H9 (cell line): Measurements from ENCODE around the gene IVNS1ABP. TPM values are rescaled to one million over a fixed set of nuclear protein-coding genes. Genes with fewer than 3 reads are reported as not detected.

Source experiments
- DNase-seq: peaks from one replicate; pipeline ENCODE4 v3.0.0-alpha.2; 2017
- H2AFZ ChIP-seq: one replicate; pipeline ENCODE4 v1.6.1; 2013; ENCODE audit warnings: mild to moderate bottlenecking, low read length, control low read depth, moderate library complexity
- H2AK5ac ChIP-seq: 2 replicates; pipeline ENCODE4 v1.6.1; 2013; ENCODE audit warnings: low read length, control low read depth, mixed read lengths; ENCODE audit not compliant: insufficient read length
- H2BK120ac ChIP-seq: one replicate; pipeline ENCODE4 v1.6.1; 2013; ENCODE audit warnings: low read depth, mild to moderate bottlenecking, low read length, control low read depth, inconsistent platforms; ENCODE audit not compliant: poor library complexity, severe bottlenecking
- H2BK12ac ChIP-seq: 2 replicates; pipeline ENCODE4 v1.6.1; 2013; ENCODE audit warnings: low read length, control low read depth, mixed read lengths, low read depth; ENCODE audit not compliant: insufficient read length
- H2BK15ac ChIP-seq: 2 replicates; pipeline ENCODE4 v1.6.1; 2013; ENCODE audit warnings: low read depth, low read length, control low read depth
- H2BK20ac ChIP-seq: one replicate; pipeline ENCODE4 v1.6.1; 2013; ENCODE audit warnings: low read depth, mild to moderate bottlenecking, low read length, control low read depth, inconsistent platforms; ENCODE audit not compliant: poor library complexity, severe bottlenecking
- H2BK5ac ChIP-seq: 2 replicates; pipeline ENCODE4 v1.6.1; 2013; ENCODE audit warnings: low read length, control low read depth, mixed read lengths; ENCODE audit not compliant: insufficient read length
- H3K14ac ChIP-seq: 2 replicates; pipeline ENCODE4 v1.6.1; 2013; ENCODE audit warnings: low read length, control low read depth; ENCODE audit not compliant: insufficient read depth
- H3K18ac ChIP-seq: 2 replicates; pipeline ENCODE4 v1.6.1; 2013; ENCODE audit warnings: low read depth, mild to moderate bottlenecking, mixed read lengths, low read length, control low read depth; ENCODE audit not compliant: insufficient read length
- H3K23ac ChIP-seq: 2 replicates; pipeline ENCODE4 v1.6.1; 2013; ENCODE audit warnings: low read length, control low read depth, mixed read lengths, low read depth; ENCODE audit not compliant: insufficient read length
- H3K23me2 ChIP-seq: 2 replicates; pipeline ENCODE4 v1.6.1; 2013; ENCODE audit warnings: low read depth, mild to moderate bottlenecking, mixed read lengths, low read length, control low read depth; ENCODE audit not compliant: insufficient read length, poor library complexity, severe bottlenecking
- H3K27ac ChIP-seq: 2 replicates; pipeline ENCODE4 v1.5.1; 2013; ENCODE audit warnings: low read length, control low read depth, mixed read lengths, low read depth; ENCODE audit not compliant: insufficient read length
- H3K27me3 ChIP-seq: 2 replicates; pipeline ENCODE4 v1.6.1; 2013; ENCODE audit warnings: low read length, control low read depth, inconsistent platforms; ENCODE audit not compliant: insufficient read depth
- H3K4ac ChIP-seq: 2 replicates; pipeline ENCODE4 v1.6.1; 2013; ENCODE audit warnings: low read depth, mild to moderate bottlenecking, control low read depth, inconsistent platforms, low read length, moderate library complexity
- H3K4me1 ChIP-seq: 2 replicates; pipeline ENCODE4 v1.6.1; 2013; ENCODE audit warnings: low read length, control low read depth, inconsistent platforms; ENCODE audit not compliant: insufficient read depth
- H3K4me2 ChIP-seq: 2 replicates; pipeline ENCODE4 v1.6.1; 2013; ENCODE audit warnings: low read length, control low read depth, mixed read lengths; ENCODE audit not compliant: insufficient read length, insufficient read depth
- H3K56ac ChIP-seq: 2 replicates; pipeline ENCODE4 v1.6.1; 2013; ENCODE audit warnings: low read depth, mild to moderate bottlenecking, mixed read lengths, low read length, control low read depth; ENCODE audit not compliant: insufficient read length
- H3K79me1 ChIP-seq: 2 replicates; pipeline ENCODE4 v1.6.1; 2013; ENCODE audit warnings: low read depth, mild to moderate bottlenecking, moderate library complexity, low read length, control low read depth, inconsistent platforms; ENCODE audit not compliant: insufficient read depth, poor library complexity, severe bottlenecking
- H3K79me2 ChIP-seq: 2 replicates; pipeline ENCODE4 v1.6.1; 2013; ENCODE audit warnings: low read length, control low read depth, inconsistent platforms; ENCODE audit not compliant: insufficient read depth
- H3K9ac ChIP-seq: 2 replicates; pipeline ENCODE4 v1.6.1; 2013; ENCODE audit warnings: low read length, control low read depth, mixed read lengths; ENCODE audit not compliant: insufficient read length; ENCODE audit errors: extremely low read depth
- H3K9me3 ChIP-seq: one replicate; pipeline ENCODE4 v1.6.1; 2013; ENCODE audit warnings: low read depth, low read length, inconsistent platforms; ENCODE audit not compliant: control insufficient read depth
- H3T11ph ChIP-seq: one replicate; pipeline ENCODE4 v1.6.1; 2013; ENCODE audit warnings: mild to moderate bottlenecking, low read length, control low read depth, inconsistent platforms
- H4K20me1 ChIP-seq: one replicate; pipeline ENCODE4 v1.6.1; 2013; ENCODE audit not compliant: control insufficient read depth, insufficient read length, insufficient read depth
- H4K5ac ChIP-seq: 2 replicates; pipeline ENCODE4 v1.6.1; 2013; ENCODE audit warnings: low read depth, mild to moderate bottlenecking, mixed read lengths, low read length, control low read depth; ENCODE audit not compliant: insufficient read length
- H4K8ac ChIP-seq: replicated peaks from 2 replicates; pipeline ENCODE4 v1.6.1; 2013; ENCODE audit warnings: low read length, control low read depth, mixed read lengths, low read depth; ENCODE audit not compliant: insufficient read length
- H4K91ac ChIP-seq: 2 replicates; pipeline ENCODE4 v1.6.1; 2013; ENCODE audit warnings: low read depth, mild to moderate bottlenecking, moderate library complexity, mixed read lengths, low read length, control low read depth; ENCODE audit not compliant: insufficient read length
- H3K27ac Mint-ChIP-seq, 3 experiments: 2 replicates in 2 of 3; 3 replicates in 1 of 3; pipeline ENCODE4 v1.8.0; 2020 to 2021; ENCODE audit warnings: mixed read lengths in 3 of 3, mild to moderate bottlenecking in 1 of 3, moderate library complexity in 1 of 3
- H3K27me3 Mint-ChIP-seq: 2 replicates; pipeline ENCODE4 v1.8.0; 2021; ENCODE audit warnings: low read depth, mild to moderate bottlenecking, moderate library complexity, mixed read lengths
- H3K36me3 Mint-ChIP-seq, 3 experiments: 2 replicates in 2 of 3; 3 replicates in 1 of 3; pipeline ENCODE4 v1.8.0; 2020 to 2021; ENCODE audit warnings: low read depth in 3 of 3, mixed read lengths in 3 of 3; ENCODE audit not compliant: insufficient read depth in 1 of 3
- H3K4me1 Mint-ChIP-seq, 2 experiments: 2 replicates each; pipeline ENCODE4 v1.8.0; 2020; ENCODE audit warnings: mixed read lengths in 2 of 2
- H3K4me3 Mint-ChIP-seq, 2 experiments: 2 replicates in 1 of 2; 3 replicates in 1 of 2; pipeline ENCODE4 v1.8.0; 2020 to 2021; ENCODE audit warnings: mild to moderate bottlenecking in 2 of 2, mixed read lengths in 2 of 2, moderate library complexity in 1 of 2
- H3K9me3 Mint-ChIP-seq, 2 experiments: 2 replicates in 1 of 2; 3 replicates in 1 of 2; pipeline ENCODE4 v1.8.0; 2020; ENCODE audit warnings: mild to moderate bottlenecking in 2 of 2, mixed read lengths in 2 of 2, moderate library complexity in 1 of 2
- CTCF ChIP-seq: fragments of 200-600 bp; sonication (generic); conservative IDR thresholded peaks from 3 replicates; pipeline ENCODE4 v1.8.0; 2021; ENCODE audit warnings: antibody characterized with exemption, mild to moderate bottlenecking
- WGBS: extraction: QIAGEN DNeasy Blood & Tissue Kit; methylation state at CpG from one replicate; pipeline ENCODE4 v1.1.7; 2013; ENCODE audit warnings: missing lambda C conversion rate, low lambda C conversion rate, mixed read lengths; ENCODE audit not compliant: insufficient read length; ENCODE audit errors: extremely low coverage; 5-methylcytosine and 5-hydroxymethylcytosine counted together
- long read RNA-seq: library from polyadenylated mRNA; unstranded; transcript quantifications from one replicate; pipeline ENCODE4 v2.0.0, GENCODE V29; 2020
- total RNA-seq: library from RNA; stranded (reverse); gene quantifications from 2 replicates; pipeline ENCODE4 v1.2.1, GENCODE V29; 2021

IVNS1ABP gene
- 104 and 110 TPM in 2 replicates for total RNA-seq
- long read RNA-seq, full-length matches to known transcripts: 685 of 876 reads
- long read RNA-seq, partial matches to known transcripts: 106 of 876 reads
- long read RNA-seq, other reads (novel, unspliced or antisense): 85 of 876 reads

GRCh38 chr1:185317034-185317885, at the start of gene IVNS1ABP:
IVNS1ABP (minus strand) TSS chr1:185317243; CDS start chr1:185309493, 7,750 bp downstream.
- H3K23ac ChIP-seq: no peak within 1 kb of the TSS
- H3K79me2 ChIP-seq: peaks cover 40% of the 10 kb centered on the region
- no peak within 1 kb of the TSS for H2AFZ ChIP-seq
- Mint-ChIP-seq H3K4me1 (peaks cover 41 to 43% of the 10 kb centered on the region in 2 experiments), H3K4me3 (peak within 1 kb of the TSS; percentile 96 to 98), H3K27me3 (no peaks in the 10 kb centered on the region), H3K27ac (peak within 1 kb of the TSS; percentile 98 to 99 (median 99)), H3K9me3 (peaks cover 2 to 9% of the 10 kb centered on the region in 2 experiments; a peak in 4 of 5 replicates), H3K36me3 (peaks cover 10 to 27% (median 23%) of the 10 kb centered on the region in 3 experiments)
- no CpG with 5 or more reads among the region's 80 CpGs for WGBS
- no peak within 1 kb of the TSS for H2AK5ac ChIP-seq
- peak within 1 kb of the TSS; percentile 82 for H3K9ac ChIP-seq
- no peak within 1 kb of the TSS for H4K8ac ChIP-seq
- H3K56ac ChIP-seq: no peak within 1 kb of the TSS
- no peaks in the 10 kb centered on the region for H4K20me1 ChIP-seq
- peak within 1 kb of the TSS; percentile 55; the same call in 1 of the 2 replicates for H3K4ac ChIP-seq
- peak within 1 kb of the TSS; percentile 55 for H3K18ac ChIP-seq
- H3K14ac ChIP-seq: peak within 1 kb of the TSS; percentile 88
- no peak within 1 kb of the TSS for H2BK5ac ChIP-seq
- H2BK120ac ChIP-seq: peak within 1 kb of the TSS; percentile 91
- H4K91ac ChIP-seq: peak within 1 kb of the TSS; percentile 95
- H3K23me2 ChIP-seq: peaks cover 3% of the 10 kb centered on the region
- H3K79me1 ChIP-seq: no peaks in the 10 kb centered on the region
- peak; percentile 99 for DNase-seq
- TF ChIP-seq CTCF: peak; percentile 48; the same call in 2 of the 3 replicates
- H3K4me2 ChIP-seq: peak within 1 kb of the TSS; percentile 100
- H3K27ac ChIP-seq: peak within 1 kb of the TSS; percentile 43
- H2BK12ac ChIP-seq: no peak within 1 kb of the TSS
- H3K4me1 ChIP-seq: peaks cover 2% of the 10 kb centered on the region; the same call in 1 of the 2 replicates
- H2BK15ac ChIP-seq: no peak within 1 kb of the TSS
- no peak within 1 kb of the TSS for H3T11ph ChIP-seq
- H3K9me3 ChIP-seq: no peaks in the 10 kb centered on the region
- H2BK20ac ChIP-seq: no peak within 1 kb of the TSS
- H4K5ac ChIP-seq: peak within 1 kb of the TSS; percentile 13
- no peaks in the 10 kb centered on the region for H3K27me3 ChIP-seq
